Bronchial epithelial cell (primary cell): ENCODE results near the gene EMX2. TPM values are rescaled to one million over a fixed set of nuclear protein-coding genes. Genes with fewer than 3 reads are reported as not detected.

Experiments used
- DNase-seq: peaks from one replicate; pipeline ENCODE4 v3.0.0-alpha.2; 2010; ENCODE audit warnings: low read depth
- FAIRE-seq: peaks from 2 replicates; lab custom pipeline; 2011; peaks lifted over from hg19 to GRCh38; lab: Jason Lieb, UNC
- H3K27me3 ChIP-seq: 2 replicates; pipeline ENCODE4 v1.5.1; 2011; ENCODE audit warnings: low read length; ENCODE audit not compliant: control insufficient read depth, insufficient read depth
- H3K36me3 ChIP-seq: 2 replicates; pipeline ENCODE4 v1.5.1; 2011; ENCODE audit warnings: low read length; ENCODE audit not compliant: control insufficient read depth, insufficient read depth
- H3K4me3 ChIP-seq: 2 replicates; pipeline ENCODE4 v1.5.1; 2011; ENCODE audit warnings: mild to moderate bottlenecking, low read depth, low read length, control low read depth
- total RNA-seq: library from RNA; depleted of rRNA; stranded (reverse); fragments of >200 nt; gene quantifications from 2 replicates; pipeline ENCODE4 v1.2.1, GENCODE V29; 2014
- TF ChIP-seq, protein P1 (sequence below): IDR thresholded peaks from 2 replicates; pipeline ENCODE4 v1.5.1; 2011; ENCODE audit warnings: mild to moderate bottlenecking, moderate library complexity, low read length, control low read depth, inconsistent platforms; ENCODE audit not compliant: insufficient read depth, severe bottlenecking

The EMX2 gene
- total RNA-seq, 1 donor from 2014 or later: not detected

DNA sequence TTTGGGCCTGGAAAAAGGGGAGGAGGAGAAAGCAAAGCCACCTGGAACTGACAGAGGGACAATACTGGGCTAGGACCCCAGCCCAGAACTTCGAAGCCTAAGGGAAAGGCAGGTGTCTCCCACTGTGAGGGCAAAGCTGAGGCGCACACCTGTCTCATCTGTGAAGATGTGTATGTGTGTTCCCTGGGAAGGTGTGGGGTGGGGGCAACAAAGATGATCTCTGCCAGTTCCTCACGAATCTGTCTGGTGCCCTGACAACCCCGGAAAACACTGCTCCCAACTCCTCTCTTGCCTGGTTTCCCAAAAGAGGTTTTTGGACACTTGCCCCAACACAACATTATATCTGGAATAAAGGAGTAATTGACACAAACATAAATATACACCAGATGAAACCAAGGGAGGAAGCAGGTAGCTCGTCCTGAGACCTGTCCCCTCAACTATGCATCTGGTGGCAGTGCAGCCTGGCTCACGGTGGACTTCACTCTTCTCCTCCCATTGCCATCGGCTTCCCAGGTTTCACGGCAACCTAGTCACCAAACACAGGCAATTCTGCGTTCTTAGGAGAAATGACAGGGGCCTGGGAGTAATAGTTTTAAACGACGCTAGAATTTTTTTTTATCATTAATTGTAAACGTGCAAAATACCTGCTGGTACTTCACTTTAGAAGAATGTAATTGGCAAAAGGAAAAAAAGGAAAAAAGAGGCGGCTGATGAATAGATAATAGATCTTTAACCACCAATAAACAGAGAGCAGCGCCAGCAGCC lies 1.7 kb upstream of the EMX2 start:
- Histone ChIP-seq H3K27me3 (peaks cover 80% of the 10 kb centered on the region), H3K4me3 (no peak overlapping the region), H3K36me3 (no peaks in the 10 kb centered on the region)
- TF ChIP-seq, protein P1, sequence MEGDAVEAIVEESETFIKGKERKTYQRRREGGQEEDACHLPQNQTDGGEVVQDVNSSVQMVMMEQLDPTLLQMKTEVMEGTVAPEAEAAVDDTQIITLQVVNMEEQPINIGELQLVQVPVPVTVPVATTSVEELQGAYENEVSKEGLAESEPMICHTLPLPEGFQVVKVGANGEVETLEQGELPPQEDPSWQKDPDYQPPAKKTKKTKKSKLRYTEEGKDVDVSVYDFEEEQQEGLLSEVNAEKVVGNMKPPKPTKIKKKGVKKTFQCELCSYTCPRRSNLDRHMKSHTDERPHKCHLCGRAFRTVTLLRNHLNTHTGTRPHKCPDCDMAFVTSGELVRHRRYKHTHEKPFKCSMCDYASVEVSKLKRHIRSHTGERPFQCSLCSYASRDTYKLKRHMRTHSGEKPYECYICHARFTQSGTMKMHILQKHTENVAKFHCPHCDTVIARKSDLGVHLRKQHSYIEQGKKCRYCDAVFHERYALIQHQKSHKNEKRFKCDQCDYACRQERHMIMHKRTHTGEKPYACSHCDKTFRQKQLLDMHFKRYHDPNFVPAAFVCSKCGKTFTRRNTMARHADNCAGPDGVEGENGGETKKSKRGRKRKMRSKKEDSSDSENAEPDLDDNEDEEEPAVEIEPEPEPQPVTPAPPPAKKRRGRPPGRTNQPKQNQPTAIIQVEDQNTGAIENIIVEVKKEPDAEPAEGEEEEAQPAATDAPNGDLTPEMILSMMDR: no peak
- no peak for DNase-seq
- no peak for FAIRE-seq

DNA sequence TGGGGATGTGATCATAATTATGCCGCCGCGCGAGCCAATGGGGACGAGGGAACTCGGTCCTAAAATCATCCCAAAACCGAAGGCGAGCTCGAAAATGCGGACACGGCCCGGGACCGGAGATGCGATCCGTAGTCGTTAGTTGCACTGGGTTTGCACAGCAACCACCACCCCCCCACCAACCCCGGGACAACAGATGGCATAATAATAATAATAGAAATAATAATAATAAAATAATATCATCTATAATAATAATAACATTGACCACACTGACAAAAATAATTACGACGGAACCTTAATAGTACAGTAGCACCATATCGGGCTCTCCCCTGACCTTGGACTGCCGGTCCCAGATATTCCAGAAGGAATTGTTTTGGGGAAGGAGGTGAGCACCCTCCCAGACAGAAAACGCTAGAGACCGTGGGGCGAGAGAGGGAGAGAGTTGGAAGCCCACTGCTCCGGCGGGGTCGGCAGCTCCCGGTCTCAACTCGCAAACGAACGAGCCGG lies 1.1 kb upstream of the EMX2 start:
- peaks cover 80% of the 10 kb centered on the region for H3K27me3 ChIP-seq
- no peak overlapping the region for H3K4me3 ChIP-seq
- TF ChIP-seq, protein P1: no peak
- no peaks in the 10 kb centered on the region for H3K36me3 ChIP-seq
- no peak for FAIRE-seq
- DNase-seq: no peak

DNA sequence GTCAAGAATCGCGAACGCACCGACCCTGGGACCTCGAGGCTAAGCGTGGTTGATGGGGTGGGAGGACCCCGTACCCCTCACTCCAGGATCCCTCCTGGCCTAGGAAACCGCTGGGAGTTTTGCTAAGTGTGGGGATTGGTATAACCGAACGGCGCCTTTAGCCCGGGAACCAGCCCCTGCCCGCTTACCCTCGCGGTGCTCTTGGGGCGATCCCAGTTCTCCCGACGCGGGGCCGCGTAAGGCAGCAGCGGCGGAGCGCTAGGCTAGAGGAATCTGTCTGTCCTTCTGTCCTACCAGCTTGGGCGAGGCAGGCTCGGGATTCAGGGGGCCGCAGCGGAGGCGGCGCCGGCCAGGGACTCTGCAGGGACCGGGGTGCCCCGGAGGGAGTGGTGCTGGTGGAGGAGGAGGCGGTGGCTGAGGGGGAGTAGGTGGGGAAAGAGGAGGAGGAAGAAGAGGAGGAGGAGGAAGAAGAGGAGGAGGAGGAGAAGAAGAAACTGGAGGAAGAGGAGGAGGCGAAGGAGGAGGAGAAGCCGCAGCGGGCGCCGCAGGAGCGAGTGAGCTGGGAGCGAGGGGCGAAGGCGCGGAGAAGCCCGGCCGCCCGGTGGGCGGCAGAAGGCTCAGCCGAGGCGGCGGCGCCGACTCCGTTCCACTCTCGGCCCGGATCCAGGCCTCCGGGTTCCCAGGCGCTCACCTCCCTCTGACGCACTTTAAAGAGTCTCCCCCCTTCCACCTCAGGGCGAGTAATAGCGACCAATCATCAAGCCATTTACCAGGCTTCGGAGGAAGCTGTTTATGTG lies 439 bp upstream of the EMX2 start:
- H3K4me3 ChIP-seq: no peak overlapping the region
- TF ChIP-seq, protein P1: no peak
- H3K27me3 ChIP-seq: peaks cover 80% of the 10 kb centered on the region
- DNase-seq: peak; percentile 10
- H3K36me3 ChIP-seq: no peaks in the 10 kb centered on the region
- no peak for FAIRE-seq

DNA sequence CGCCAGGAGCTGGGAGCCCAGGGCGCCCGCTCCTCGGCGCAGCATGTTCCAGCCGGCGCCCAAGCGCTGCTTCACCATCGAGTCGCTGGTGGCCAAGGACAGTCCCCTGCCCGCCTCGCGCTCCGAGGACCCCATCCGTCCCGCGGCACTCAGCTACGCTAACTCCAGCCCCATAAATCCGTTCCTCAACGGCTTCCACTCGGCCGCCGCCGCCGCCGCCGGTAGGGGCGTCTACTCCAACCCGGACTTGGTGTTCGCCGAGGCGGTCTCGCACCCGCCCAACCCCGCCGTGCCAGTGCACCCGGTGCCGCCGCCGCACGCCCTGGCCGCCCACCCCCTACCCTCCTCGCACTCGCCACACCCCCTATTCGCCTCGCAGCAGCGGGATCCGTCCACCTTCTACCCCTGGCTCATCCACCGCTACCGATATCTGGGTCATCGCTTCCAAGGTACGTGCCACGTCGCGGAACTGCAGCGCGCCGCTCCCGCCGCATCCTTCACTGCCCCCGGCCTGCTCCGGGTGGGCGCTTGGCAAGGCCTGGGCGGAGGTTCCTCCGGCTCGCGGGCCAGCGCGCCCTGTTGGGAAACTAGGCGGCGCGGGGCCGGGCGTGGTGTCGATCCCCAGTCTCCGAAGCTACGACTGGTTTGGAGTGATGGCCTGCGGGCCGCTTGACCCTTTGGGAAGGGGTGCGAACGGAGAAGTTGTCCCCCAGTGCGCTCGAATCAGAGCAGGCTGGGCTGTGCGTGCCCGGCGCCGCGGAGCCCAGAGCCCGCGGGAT lies 868 bp downstream of the EMX2 start:
- TF ChIP-seq, protein P1: no peak
- Histone ChIP-seq H3K4me3 (no peak overlapping the region), H3K27me3 (peaks cover 82% of the 10 kb centered on the region), H3K36me3 (no peaks in the 10 kb centered on the region)
- FAIRE-seq (no peak), DNase-seq (no peak)

DNA sequence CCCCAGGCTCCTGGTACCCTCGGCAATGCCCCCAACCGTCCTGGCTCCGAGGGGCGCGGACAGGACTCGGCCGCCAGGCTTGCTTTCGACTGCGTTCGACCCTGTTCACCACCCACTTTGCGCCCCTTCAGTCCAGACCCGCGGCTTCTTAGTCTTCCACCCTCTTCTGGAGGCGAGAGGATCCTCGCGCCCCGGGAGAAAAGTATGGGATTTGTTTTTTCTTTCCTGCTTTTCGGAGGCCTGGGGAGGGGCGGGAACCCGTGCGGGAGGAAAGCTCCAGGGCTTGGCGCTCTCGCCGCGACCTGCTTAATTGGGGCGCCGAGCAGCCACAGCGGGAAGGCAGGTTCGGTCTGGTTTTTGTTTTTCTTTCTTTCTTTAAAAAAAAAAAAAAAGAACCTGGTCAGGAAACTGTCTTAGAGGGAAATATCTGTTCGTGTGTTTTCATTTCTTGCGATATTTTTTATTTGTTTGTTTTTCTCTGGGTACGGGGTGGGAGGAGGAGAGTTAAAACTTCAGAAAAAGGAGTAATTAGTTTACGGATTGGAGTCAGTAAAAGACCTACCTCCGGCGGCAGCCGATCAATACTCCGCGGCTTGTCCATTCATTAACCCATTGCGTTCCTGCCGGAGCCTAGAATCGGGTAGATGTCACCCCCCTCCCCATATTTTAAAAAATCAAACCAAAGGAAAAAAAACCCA lies 1.6 kb downstream of the EMX2 start:
- no peak for FAIRE-seq
- TF ChIP-seq, protein P1: no peak
- no peak for DNase-seq
- Histone ChIP-seq H3K36me3 (no peaks in the 10 kb centered on the region), H3K27me3 (peaks cover 82% of the 10 kb centered on the region), H3K4me3 (no peak overlapping the region)
